H54 (cell line): ENCODE data around the gene EPHB4.
A peak's percentile ranks its signal among the peaks of the same experiment; 100 is the strongest.

Source experiments
- DNase-seq: peaks from one replicate; pipeline ENCODE4 v3.0.0; 2011; ENCODE audit warnings: low spot score, mixed read lengths; ENCODE audit not compliant: insufficient read length
- FAIRE-seq: peaks from 3 replicates; lab custom pipeline; 2011; peaks lifted over from hg19 to GRCh38; lab: Jason Lieb, UNC
- POLR2A ChIP-seq: IDR thresholded peaks from 2 replicates; pipeline ENCODE4 v1.6.1; 2011; ENCODE audit warnings: low read depth, mild to moderate bottlenecking, low read length

The EPHB4 gene

GRCh38 chr7:100837099-100837836 is 9.9 kb upstream of the EPHB4 start:
- no peak for FAIRE-seq
- peak; percentile 54; the same call in 1 of the 2 replicates for TF ChIP-seq POLR2A
- DNase-seq: peak; percentile 72

GRCh38 chr7:100836812-100837098 is 9.4 kb upstream of the EPHB4 start:
- FAIRE-seq (no peak), DNase-seq (no peak)
- no peak for TF ChIP-seq POLR2A

DNA sequence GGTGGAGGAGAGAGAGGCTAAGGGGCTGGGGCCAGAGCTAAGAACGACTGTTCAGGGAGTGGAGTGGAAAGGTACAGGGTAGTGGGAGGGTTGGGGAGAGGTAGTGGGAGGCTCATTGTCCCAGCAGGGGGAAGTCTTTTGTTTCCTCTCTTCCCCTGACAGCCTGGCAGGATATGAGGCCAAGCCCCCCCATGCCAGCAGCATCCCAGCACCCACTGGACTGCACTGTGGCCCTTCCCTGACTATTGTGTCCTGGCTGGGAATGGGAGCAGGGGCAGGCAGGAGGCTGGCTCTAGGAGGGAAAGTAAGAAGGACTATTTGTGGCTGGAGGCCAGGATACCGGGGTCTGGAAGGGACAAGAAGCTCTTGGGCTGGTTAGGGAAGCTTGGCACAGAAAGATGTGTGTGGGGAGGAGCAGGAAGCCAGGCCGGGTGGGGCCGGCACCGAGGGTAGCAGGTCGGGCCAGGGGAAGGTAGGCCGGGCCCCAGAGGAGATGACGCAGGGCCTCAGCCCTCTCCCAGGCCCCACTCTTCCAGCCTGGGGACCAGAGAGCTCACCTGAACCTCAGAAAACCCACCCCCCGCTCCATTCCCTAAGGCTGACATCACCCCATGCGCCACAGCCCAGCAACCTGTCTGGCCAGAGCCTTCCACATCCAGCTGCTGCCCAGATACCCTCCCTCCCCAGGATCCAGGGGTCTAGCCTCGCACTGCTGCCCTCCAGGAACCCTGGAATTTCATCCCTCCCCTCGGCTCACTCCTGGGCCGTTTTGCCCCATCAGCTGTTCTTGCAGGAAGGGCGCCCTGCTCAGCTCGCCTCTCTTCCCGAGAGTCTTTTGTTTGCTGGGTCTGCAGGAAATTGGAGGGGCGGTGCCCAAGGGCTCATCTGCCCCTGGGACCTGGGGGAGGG is 8.8 kb upstream of the EPHB4 start:
- no peak for FAIRE-seq
- DNase-seq: no peak
- no peak for TF ChIP-seq POLR2A

- FAIRE-seq (no peak), DNase-seq (no peak)
- TF ChIP-seq POLR2A: no peak
Observed at GRCh38 chr7:100832281-100832633, 4.9 kb upstream of the EPHB4 start.

DNA sequence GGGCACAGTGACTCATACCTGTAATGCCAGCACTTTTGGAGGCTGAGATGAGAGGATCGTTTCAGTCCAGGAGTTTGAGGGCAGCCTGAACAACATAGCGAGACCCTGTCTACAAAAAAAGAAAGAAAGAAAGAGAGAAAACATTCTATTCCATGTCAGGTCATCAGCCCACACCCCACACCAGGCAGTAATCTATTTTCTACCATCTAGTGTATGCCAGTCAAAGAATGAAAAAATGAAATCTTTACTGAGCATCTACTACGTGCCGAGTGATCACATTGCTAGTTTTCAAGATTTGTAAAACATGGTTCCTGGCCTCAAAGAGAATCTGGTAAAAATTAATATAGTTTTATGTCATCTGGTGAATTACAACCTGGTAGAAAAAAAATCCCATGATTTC is 3.1 kb upstream of the EPHB4 start:
- FAIRE-seq: no peak
- DNase-seq: no peak
- no peak for TF ChIP-seq POLR2A

DNA sequence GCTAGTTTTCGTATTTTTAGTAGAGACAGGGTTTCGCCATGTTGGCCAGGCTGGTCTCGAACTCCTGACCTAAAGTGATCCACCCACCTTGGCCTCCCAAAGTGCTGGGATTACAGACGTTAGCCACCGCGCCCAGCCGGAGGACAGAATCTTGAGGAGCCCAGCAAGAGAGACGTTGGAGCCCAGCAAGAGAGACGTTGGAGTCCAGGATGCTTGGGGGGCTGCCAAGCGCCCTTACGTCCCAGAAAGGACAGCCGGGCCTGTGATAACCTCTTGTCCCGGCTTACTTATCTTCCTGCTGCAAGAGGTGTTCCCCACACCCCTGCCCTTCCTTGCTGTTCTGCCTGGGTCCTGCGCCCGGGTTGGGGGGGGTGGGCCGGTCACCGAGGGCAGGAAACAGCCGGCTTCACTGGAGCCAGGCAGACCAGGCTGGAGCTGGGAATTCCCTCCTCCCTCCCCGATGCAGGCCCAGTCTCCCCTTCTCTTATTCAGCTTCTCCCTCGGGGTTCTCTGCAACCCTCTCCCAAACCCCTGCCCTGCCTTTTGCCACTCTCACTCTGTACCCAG is 1.9 kb upstream of the EPHB4 start:
- DNase-seq: no peak
- TF ChIP-seq POLR2A: no peak
- no peak for FAIRE-seq

GRCh38 chr7:100826514-100827329 is 601 bp downstream of the EPHB4 start:
- FAIRE-seq: no peak
- no peak for DNase-seq
- TF ChIP-seq POLR2A: no peak

- DNase-seq (no peak), FAIRE-seq (no peak)
- no peak for TF ChIP-seq POLR2A
Observed at GRCh38 chr7:100825751-100826513, 1.4 kb downstream of the EPHB4 start.

- FAIRE-seq (no peak), DNase-seq (no peak)
- no peak for TF ChIP-seq POLR2A
Observed at GRCh38 chr7:100825215-100825671, 2.1 kb downstream of the EPHB4 start.

GRCh38 chr7:100824499-100825214 is 2.7 kb downstream of the EPHB4 start:
- no peak for TF ChIP-seq POLR2A
- FAIRE-seq (no peak), DNase-seq (no peak)

- no peak for TF ChIP-seq POLR2A
- DNase-seq (no peak), FAIRE-seq (no peak)
Observed at GRCh38 chr7:100823534-100823933, 3.8 kb downstream of the EPHB4 start.

DNA sequence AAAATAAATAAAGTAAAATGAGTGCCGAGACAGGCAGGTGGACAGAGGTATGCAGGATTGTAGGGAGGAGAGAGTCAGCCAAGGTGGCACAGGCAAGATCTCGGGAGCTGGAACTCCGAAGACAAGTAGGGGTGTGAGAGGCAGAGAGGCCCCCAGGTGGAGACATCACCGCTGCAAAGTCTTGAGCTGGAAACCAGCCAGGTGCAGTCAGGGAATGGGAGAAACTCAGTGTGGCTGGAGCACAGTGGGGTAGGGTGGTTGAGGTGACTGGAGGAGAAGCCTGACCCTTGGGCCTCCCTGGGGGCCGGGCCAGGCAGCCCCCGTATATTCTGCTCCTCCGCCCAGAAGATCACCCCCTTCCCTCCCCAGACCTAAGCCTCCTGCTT is 4.2 kb downstream of the EPHB4 start:
- DNase-seq: no peak
- FAIRE-seq: no peak
- no peak for TF ChIP-seq POLR2A
